ENCODE measurements around the gene CSNK1A1.

CSNK1A1 gene

DNA sequence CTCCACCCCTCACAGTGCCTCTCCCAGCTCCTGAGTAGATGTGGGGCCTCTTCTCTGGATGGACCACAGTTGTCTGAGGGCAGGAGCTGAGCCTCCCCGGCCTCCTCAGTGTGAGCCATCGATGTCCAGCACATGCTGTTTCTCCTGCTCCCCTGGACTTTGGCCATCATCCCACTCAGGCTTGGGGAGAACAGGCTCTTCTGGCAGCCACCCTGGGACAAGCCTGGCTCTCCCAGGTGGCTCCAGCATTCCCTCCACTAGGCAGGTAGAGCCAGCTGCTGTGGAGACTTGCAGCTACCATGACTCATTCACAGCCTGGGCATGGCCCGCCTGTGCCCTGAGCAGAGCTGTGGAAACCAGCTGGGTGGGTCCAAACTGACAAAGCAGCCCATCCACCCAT lies 77.0 kb downstream of the CSNK1A1 start (continued):
- no peak for TF ChIP-seq POU6F1 (CRISPR knock-in tag; IDR thresholded peaks at IDR 0.05; ENCODE audit: borderline replicate concordance, low read depth)
- TF ChIP-seq SNAI2 (CRISPR knock-in tag; IDR thresholded peaks at IDR 0.05), result no peak
- TF ChIP-seq ZFP30 (CRISPR knock-in tag; IDR thresholded peaks at IDR 0.05), result no peak
- TF ChIP-seq CSRNP3 (CRISPR knock-in tag; IDR thresholded peaks at IDR 0.05), result no peak
- TF ChIP-seq GLIS3 (CRISPR knock-in tag; IDR thresholded peaks at IDR 0.05), result no peak
- TF ChIP-seq ZNF8 (CRISPR knock-in tag; IDR thresholded peaks at IDR 0.05), result no peak
- TF ChIP-seq TCF4 (CRISPR knock-in tag; IDR thresholded peaks at IDR 0.05; ENCODE audit: borderline replicate concordance), result no peak
- no peak for TF ChIP-seq RARB (CRISPR knock-in tag; IDR thresholded peaks at IDR 0.05)

DNA sequence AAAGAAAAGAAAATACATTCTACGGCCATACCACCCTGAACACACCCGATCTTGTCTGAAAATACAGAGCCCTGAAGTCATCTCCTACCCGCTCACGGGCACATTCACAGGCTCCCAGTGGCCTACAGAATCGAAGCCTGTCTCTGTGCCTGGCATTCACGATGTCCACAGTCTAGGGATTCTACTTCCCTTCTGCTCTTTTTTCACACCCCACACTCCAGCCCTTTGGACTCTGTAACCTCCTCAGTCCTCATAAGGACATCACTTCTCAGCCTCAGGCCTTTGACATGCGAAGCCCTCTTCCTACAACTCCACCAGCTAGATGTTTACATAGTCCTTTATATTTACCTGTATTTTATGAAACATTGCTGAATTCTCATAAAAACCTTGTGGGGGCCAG lies 77.8 kb downstream of the CSNK1A1 start:
- no peak for ATAC-seq
- TF ChIP-seq ESRRG (CRISPR knock-in tag; IDR thresholded peaks at IDR 0.05) (no peak), PPARA (CRISPR knock-in tag; IDR thresholded peaks at IDR 0.05; ENCODE audit: borderline replicate concordance) (no peak), CSDC2 (CRISPR knock-in tag; IDR thresholded peaks at IDR 0.05) (no peak), POU6F1 (CRISPR knock-in tag; IDR thresholded peaks at IDR 0.05; ENCODE audit: borderline replicate concordance, low read depth) (no peak), ZC3H10 (CRISPR knock-in tag; IDR thresholded peaks at IDR 0.05) (no peak), TCF4 (CRISPR knock-in tag; IDR thresholded peaks at IDR 0.05; ENCODE audit: borderline replicate concordance) (no peak)

DNA sequence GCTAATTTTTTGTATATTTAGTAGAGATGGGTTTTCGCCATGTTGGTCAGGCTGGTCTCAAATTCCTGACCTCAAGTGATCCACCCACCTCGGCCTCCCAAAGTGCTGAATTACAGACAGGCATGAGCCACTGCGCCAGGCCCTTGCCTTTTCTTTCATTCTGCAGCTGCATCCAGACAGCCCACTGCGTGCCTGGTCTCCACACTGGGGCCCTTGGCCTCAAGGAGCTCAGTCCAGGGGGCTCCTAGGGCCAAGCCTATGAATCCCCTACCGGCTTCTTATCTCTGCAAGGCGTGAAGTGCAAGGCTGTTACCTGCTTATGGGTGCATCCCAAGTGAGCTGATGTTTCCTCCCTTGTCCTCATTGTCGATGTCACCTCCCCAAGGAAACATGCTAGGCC lies 78.8 kb downstream of the CSNK1A1 start:
- no peak for ATAC-seq

DNA sequence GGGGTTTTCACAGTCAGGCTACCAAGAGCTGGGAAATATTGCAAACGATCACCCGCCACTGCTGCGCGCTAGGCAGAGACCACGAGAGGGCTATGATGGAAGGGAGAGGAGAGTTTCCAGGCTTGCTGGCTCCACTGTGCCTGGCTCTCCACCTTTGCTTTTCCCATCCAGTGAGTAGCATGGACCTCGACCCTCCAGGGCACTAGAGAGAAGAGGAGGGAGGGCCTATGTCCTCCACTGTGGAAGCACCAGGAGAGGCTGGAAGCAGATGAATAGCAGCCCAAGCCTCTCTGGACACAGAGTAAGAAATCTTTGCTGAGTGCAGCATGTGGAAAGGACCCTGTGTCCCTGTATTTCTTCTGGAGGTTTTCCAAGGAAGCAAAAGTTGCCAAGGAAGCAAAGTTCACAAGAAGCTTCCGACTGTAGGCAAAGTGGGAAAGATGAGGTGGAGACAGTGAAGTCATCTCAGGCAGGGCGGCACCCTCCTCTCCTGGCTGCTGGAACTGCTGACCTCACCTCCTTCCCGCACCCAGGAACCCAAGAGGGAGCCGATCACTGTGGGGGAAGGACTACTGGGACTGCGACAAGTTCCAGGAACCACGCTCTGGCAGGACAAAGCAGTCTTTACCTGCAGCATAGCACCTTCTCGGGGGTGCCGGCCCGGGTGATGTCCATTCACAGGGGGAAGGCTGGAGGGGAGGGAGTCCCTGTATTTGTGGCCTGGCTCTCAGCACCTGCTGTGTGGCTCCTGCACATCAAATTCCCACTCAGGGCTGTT lies 79.6 kb downstream of the CSNK1A1 start:
- TF ChIP-seq ZNF8 (CRISPR knock-in tag; IDR thresholded peaks at IDR 0.05), result no peak
- ATAC-seq, result peak; percentile 63

More for the DNA sequence above, 78.8 kb downstream of the CSNK1A1 start:
- TF ChIP-seq SNAI2 (CRISPR knock-in tag; IDR thresholded peaks at IDR 0.05) (no peak), GLIS3 (CRISPR knock-in tag; IDR thresholded peaks at IDR 0.05) (no peak), ZNF565 (CRISPR knock-in tag; conservative IDR thresholded peaks at IDR 0.05; ENCODE audit: low read depth) (no peak), ISL1 (CRISPR knock-in tag; IDR thresholded peaks at IDR 0.05) (no peak), ZFP3 (CRISPR knock-in tag; IDR thresholded peaks at IDR 0.05) (no peak), TOX (CRISPR knock-in tag; IDR thresholded peaks at IDR 0.05; ENCODE audit: borderline replicate concordance) (no peak), ARNTL (CRISPR knock-in tag; IDR thresholded peaks at IDR 0.05; ENCODE audit: borderline replicate concordance, low read depth) (no peak), ZC3H10 (CRISPR knock-in tag; IDR thresholded peaks at IDR 0.05) (no peak)

DNA sequence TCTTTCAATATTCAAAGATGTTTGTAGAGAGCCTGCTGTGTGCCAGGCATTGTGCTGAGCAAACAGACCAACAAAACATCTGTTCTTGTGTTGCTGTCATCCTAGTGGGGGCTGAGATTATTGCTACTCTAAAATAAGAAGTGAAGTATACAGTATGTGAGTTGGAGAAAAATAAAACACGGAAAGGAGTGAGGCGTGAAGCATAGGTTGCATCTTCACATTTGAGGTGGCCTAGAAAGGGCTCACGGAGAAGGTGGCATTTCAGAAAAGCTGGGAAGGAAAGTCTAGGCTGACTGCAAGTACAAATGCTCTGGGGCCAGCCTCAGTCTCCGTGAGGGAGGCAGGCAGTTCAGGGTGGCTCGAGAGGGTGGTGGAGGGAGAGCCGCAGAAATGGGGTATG lies 80.3 kb downstream of the CSNK1A1 start:
- no peak for TF ChIP-seq SNAI2 (CRISPR knock-in tag; IDR thresholded peaks at IDR 0.05)
- TF ChIP-seq, protein P1, sequence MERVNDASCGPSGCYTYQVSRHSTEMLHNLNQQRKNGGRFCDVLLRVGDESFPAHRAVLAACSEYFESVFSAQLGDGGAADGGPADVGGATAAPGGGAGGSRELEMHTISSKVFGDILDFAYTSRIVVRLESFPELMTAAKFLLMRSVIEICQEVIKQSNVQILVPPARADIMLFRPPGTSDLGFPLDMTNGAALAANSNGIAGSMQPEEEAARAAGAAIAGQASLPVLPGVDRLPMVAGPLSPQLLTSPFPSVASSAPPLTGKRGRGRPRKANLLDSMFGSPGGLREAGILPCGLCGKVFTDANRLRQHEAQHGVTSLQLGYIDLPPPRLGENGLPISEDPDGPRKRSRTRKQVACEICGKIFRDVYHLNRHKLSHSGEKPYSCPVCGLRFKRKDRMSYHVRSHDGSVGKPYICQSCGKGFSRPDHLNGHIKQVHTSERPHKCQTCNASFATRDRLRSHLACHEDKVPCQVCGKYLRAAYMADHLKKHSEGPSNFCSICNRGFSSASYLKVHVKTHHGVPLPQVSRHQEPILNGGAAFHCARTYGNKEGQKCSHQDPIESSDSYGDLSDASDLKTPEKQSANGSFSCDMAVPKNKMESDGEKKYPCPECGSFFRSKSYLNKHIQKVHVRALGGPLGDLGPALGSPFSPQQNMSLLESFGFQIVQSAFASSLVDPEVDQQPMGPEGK (CRISPR knock-in tag; IDR thresholded peaks at IDR 0.05; ENCODE audit: borderline replicate concordance), result no peak
- no peak for TF ChIP-seq CSDC2 (CRISPR knock-in tag; IDR thresholded peaks at IDR 0.05)
- TF ChIP-seq ESRRG (CRISPR knock-in tag; IDR thresholded peaks at IDR 0.05), result no peak
- no peak for TF ChIP-seq CSRNP3 (CRISPR knock-in tag; IDR thresholded peaks at IDR 0.05)
- no peak for ATAC-seq
